Prostate gland (tissue), 2 donors: ENCODE measurements around the gene AGAP9.

Experiments used
- CTCF ChIP-seq, 4 experiments: fragments of 200-600 bp in 2 of 4; fragments of 450-650 bp in 2 of 4; sonication (generic) in 2 of 4; IDR thresholded peaks; 1 replicate in 3 of 4; 2 replicates in 1 of 4; pipeline ENCODE4 v1.5.1; 2016 to 2019; ENCODE audit warnings: antibody characterized with exemption in 4 of 4, mild to moderate bottlenecking in 2 of 4, moderate library complexity in 2 of 4
- POLR2AphosphoS5 ChIP-seq: sonication (generic); formaldehyde crosslinking; IDR thresholded peaks from one replicate; pipeline ENCODE4 v1.6.1; 2017; ENCODE audit warnings: antibody characterized with exemption

DNA sequence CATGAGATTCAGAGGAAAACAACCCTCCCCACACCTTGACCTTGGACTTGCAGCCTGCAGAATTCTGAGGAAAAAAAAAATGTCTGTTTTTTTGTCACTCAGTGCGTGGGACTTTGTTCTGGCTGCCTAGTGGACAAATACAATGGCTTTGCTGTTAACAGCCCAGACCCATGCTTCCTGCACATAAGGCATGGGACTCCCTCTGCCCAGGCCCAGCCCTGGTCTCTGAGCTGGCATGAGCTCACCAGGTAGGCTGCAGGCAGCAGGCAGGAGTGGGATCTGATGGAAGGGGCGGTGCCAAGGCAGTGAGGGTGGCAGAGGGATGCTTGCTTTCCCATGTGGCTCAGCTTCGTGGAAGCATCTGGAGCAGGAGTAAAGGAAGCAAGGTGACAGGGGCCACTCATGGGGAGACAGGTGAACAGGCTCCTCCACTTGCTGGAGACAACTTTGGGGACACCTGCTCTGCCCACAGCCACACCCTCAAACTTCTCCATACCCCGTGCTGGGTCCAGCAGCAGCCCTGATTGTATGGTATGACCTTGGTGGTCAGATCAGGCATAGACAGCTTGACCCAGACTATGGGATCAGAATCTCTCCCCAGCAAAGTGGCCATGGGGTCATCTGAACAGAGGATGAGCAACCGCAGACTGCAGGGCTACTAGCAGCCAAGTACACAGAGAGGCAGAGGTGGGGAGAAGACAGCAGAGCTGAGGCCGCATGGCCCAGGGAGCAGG lies 66.5 kb downstream of the AGAP9 start:
- TF ChIP-seq POLR2AphosphoS5 (no peak), CTCF (IDR thresholded peaks at IDR 0.05) (no peak)
